CD14-positive monocyte (primary cell): Measurements from ENCODE around the gene PALM. TPM values are rescaled to one million over a fixed set of nuclear protein-coding genes. Genes with fewer than 3 reads are reported as not detected.

Experiments used
- DNase-seq, 3 donors: peaks; one replicate each; pipeline ENCODE4 v3.0.0-alpha.2; 2011 to 2022
- H2AFZ ChIP-seq: 2 replicates; pipeline ENCODE4 v1.6.0; 2012; ENCODE audit warnings: mild to moderate bottlenecking, low read depth, low read length, inconsistent platforms; ENCODE audit not compliant: insufficient read depth, poor library complexity, severe bottlenecking
- H3K27ac ChIP-seq, 2 donors: 1 replicate in 1 of 2; 2 replicates in 1 of 2; pipeline ENCODE4 v1.5.1; 2012 to 2013; ENCODE audit warnings: low read length in 2 of 2, control low read depth in 1 of 2, inconsistent platforms in 1 of 2, low read depth in 1 of 2, mild to moderate bottlenecking in 1 of 2
- H3K27me3 ChIP-seq, 2 donors: one replicate each; pipeline versions ENCODE4 v1.6.0 to v1.6.1; 2011 to 2013; ENCODE audit warnings: low read length in 2 of 2; ENCODE audit not compliant: control insufficient read depth in 2 of 2, insufficient read depth in 2 of 2
- H3K36me3 ChIP-seq, 2 donors: replicated peaks in 1 of 2; 1 replicate in 1 of 2; 2 replicates in 1 of 2; pipeline versions ENCODE4 v1.5.1 to v1.6.1; 2012 to 2013; ENCODE audit warnings: low read length in 2 of 2, control low read depth in 1 of 2, inconsistent platforms in 1 of 2, mild to moderate bottlenecking in 1 of 2; ENCODE audit not compliant: insufficient read depth in 2 of 2, control insufficient read depth in 1 of 2
- H3K4me1 ChIP-seq, 2 donors: 1 replicate in 1 of 2; 2 replicates in 1 of 2; pipeline versions ENCODE4 v1.5.1 to v1.6.1; 2012 to 2013; ENCODE audit warnings: low read length in 2 of 2, control low read depth in 1 of 2, inconsistent platforms in 1 of 2, mild to moderate bottlenecking in 1 of 2, moderate library complexity in 1 of 2; ENCODE audit not compliant: insufficient read depth in 2 of 2, control insufficient read depth in 1 of 2
- H3K4me2 ChIP-seq: replicated peaks from 2 replicates; pipeline ENCODE3; 2012; ENCODE audit warnings: low read length, moderate library complexity, mild to moderate bottlenecking; ENCODE audit not compliant: poor library complexity, severe bottlenecking; ENCODE audit errors: extremely low read depth
- H3K4me3 ChIP-seq, 3 experiments: fragments of 200-600 bp in 1 of 3; sonication (generic) in 1 of 3; replicated peaks in 1 of 3; 1 replicate in 2 of 3; 2 replicates in 1 of 3; pipeline ENCODE4 v1.5.1; 2011 to 2013; ENCODE audit warnings: low read length in 3 of 3, mild to moderate bottlenecking in 3 of 3, control low read depth in 2 of 3, low read depth in 2 of 3, inconsistent platforms in 1 of 3, moderate library complexity in 1 of 3
- H3K79me2 ChIP-seq: 2 replicates; pipeline ENCODE4 v1.6.0; 2012; ENCODE audit warnings: mild to moderate bottlenecking, control low read depth, inconsistent platforms, low read length, moderate library complexity; ENCODE audit not compliant: insufficient read depth
- H3K9ac ChIP-seq: 2 replicates; pipeline ENCODE4 v1.6.0; 2017; ENCODE audit warnings: low read length, mild to moderate bottlenecking; ENCODE audit not compliant: insufficient read depth, poor library complexity, severe bottlenecking
- H3K9me3 ChIP-seq, 2 donors: replicated peaks in 1 of 2; 1 replicate in 1 of 2; 2 replicates in 1 of 2; pipeline versions ENCODE4 v1.5.1 to v1.6.1; 2012 to 2013; ENCODE audit warnings: low read length in 2 of 2, control low read depth in 1 of 2; ENCODE audit not compliant: control insufficient read depth in 1 of 2, insufficient read depth in 1 of 2
- H4K20me1 ChIP-seq: 2 replicates; pipeline ENCODE4 v1.6.0; 2012; ENCODE audit warnings: mild to moderate bottlenecking, low read length, control low read depth, moderate library complexity; ENCODE audit not compliant: insufficient read depth
- H3K27ac Mint-ChIP-seq, 7 donors: one replicate each; pipeline ENCODE4 v1.8.0; 2020; ENCODE audit warnings: mild to moderate bottlenecking in 7 of 7, mixed read lengths in 7 of 7, moderate library complexity in 6 of 7, inconsistent platforms in 2 of 7
- H3K27me3 Mint-ChIP-seq, 3 donors: one replicate each; pipeline ENCODE4 v1.8.0; 2021 to 2022; ENCODE audit warnings: low read depth in 3 of 3, mild to moderate bottlenecking in 3 of 3, mixed read lengths in 3 of 3, moderate library complexity in 3 of 3, inconsistent platforms in 1 of 3
- H3K36me3 Mint-ChIP-seq, 2 donors: one replicate each; pipeline ENCODE4 v1.8.0; 2020; ENCODE audit warnings: mixed read lengths in 2 of 2, inconsistent platforms in 1 of 2, mild to moderate bottlenecking in 1 of 2
- H3K4me1 Mint-ChIP-seq: one replicate; pipeline ENCODE4 v1.8.0; 2020; ENCODE audit warnings: mild to moderate bottlenecking, mixed read lengths
- H3K4me3 Mint-ChIP-seq, 2 donors: one replicate each; pipeline ENCODE4 v1.8.0; 2020; ENCODE audit warnings: mild to moderate bottlenecking in 2 of 2, mixed read lengths in 2 of 2, moderate library complexity in 1 of 2
- H3K9me3 Mint-ChIP-seq, 7 donors: one replicate each; pipeline ENCODE4 v1.8.0; 2020 to 2022; ENCODE audit warnings: mixed read lengths in 7 of 7, mild to moderate bottlenecking in 6 of 7, moderate library complexity in 6 of 7, inconsistent platforms in 2 of 7
- CTCF ChIP-seq: fragments of 200-600 bp; IDR thresholded peaks from one replicate; pipeline ENCODE4 v1.8.0; 2022; ENCODE audit warnings: antibody characterized with exemption, mild to moderate bottlenecking
- WGBS: methylation state at CpG from one replicate; pipeline ENCODE4 v1.1.5; 2013; ENCODE audit warnings: missing lambda C conversion rate; ENCODE audit not compliant: insufficient coverage; 5-methylcytosine and 5-hydroxymethylcytosine counted together
- intact Hi-C, 2 donors: fragments of 100-400 bp; cut with micrococcal nuclease; formaldehyde crosslinking; loops; one replicate each; pipeline versions ENCODE4 v1.15.0 to v1.15.1; 2023
- polyA plus RNA-seq, 3 donors: library from polyadenylated mRNA; depleted of rRNA in 1 of 3; unstranded in 2 of 3; stranded (reverse) in 1 of 3; fragments of 300-500 nt in 2 of 3; fragments of >200 nt in 1 of 3; fragmentation: Illumina TruSeq in 2 of 3; gene quantifications; 1 replicate in 2 of 3; 2 replicates in 1 of 3; pipeline ENCODE4 v1.2.3, GENCODE V29; 2012 to 2021

Gene PALM
- polyA plus RNA-seq, 3 donors = 0.23 TPM; not detected in 2

GRCh38 chr19:732148-733069 is 23.7 kb downstream of the PALM start:
- no peaks in the 10 kb centered on the region for H3K36me3 Mint-ChIP-seq

GRCh38 chr19:734716-735115 is 26.0 kb downstream of the PALM start:
- Histone ChIP-seq H3K27ac (no peak overlapping the region), H4K20me1 (no peaks in the 10 kb centered on the region), H3K4me1 (no peaks in the 10 kb centered on the region), H3K4me2 (no peak overlapping the region), H3K9me3 (no peaks in the 10 kb centered on the region), H2AFZ (no peak overlapping the region), H3K27me3 (no peaks in the 10 kb centered on the region), H3K4me3 (no peak overlapping the region), H3K79me2 (no peaks in the 10 kb centered on the region), H3K36me3 (no peaks in the 10 kb centered on the region), H3K9ac (no peak overlapping the region)
- DNase-seq = no peak
- peak overlapping the region in 1 of 2 donors; percentile 20 for H3K4me3 Mint-ChIP-seq
- H3K36me3 Mint-ChIP-seq = no peaks in the 10 kb centered on the region
- no peak overlapping the region for H3K27ac Mint-ChIP-seq
- 100% methylated on average over 5 of the region's 13 CpGs for WGBS
- intact Hi-C loops = loop anchor here (1.0 to 5.0 kb wide), 4 partner anchors 69 to 152 kb away; no protein-coding TSS in a partner anchor
- peaks cover 1 to 6% (median 4%) of the 10 kb centered on the region in 3 donors for H3K27me3 Mint-ChIP-seq
- peaks cover 4% of the 10 kb centered on the region for H3K4me1 Mint-ChIP-seq
- TF ChIP-seq CTCF = no peak
- peaks cover 0 to 1% (median 0%) of the 10 kb centered on the region in 7 donors for H3K9me3 Mint-ChIP-seq

More at GRCh38 chr19:732148-733069, 23.7 kb downstream of the PALM start:
- peaks cover 1 to 12% (median 4%) of the 10 kb centered on the region in 3 donors for H3K27me3 Mint-ChIP-seq
- 78% methylated on average over 20 of the region's 24 CpGs for WGBS
- DNase-seq = no peak
- Histone ChIP-seq H3K4me2 (no peak overlapping the region), H3K27ac (no peak overlapping the region), H2AFZ (no peak overlapping the region), H3K9ac (no peak overlapping the region), H3K36me3 (no peaks in the 10 kb centered on the region), H3K79me2 (no peaks in the 10 kb centered on the region), H3K9me3 (no peaks in the 10 kb centered on the region), H3K4me3 (no peak overlapping the region), H4K20me1 (no peaks in the 10 kb centered on the region), H3K4me1 (no peaks in the 10 kb centered on the region), H3K27me3 (no peaks in the 10 kb centered on the region)
- peaks cover 6% of the 10 kb centered on the region for H3K4me1 Mint-ChIP-seq
- peak overlapping the region in 1 of 7 donors; percentile 53 for H3K27ac Mint-ChIP-seq
- no peaks in the 10 kb centered on the region for H3K9me3 Mint-ChIP-seq
- intact Hi-C loops = loop anchor here in 1 of 2 donors (5.0 kb wide), 1 partner anchor 150 kb away; no protein-coding TSS in a partner anchor
- TF ChIP-seq CTCF = no peak
- H3K4me3 Mint-ChIP-seq = no peak overlapping the region
